ENCODE data around the gene TXNIP.

DNA sequence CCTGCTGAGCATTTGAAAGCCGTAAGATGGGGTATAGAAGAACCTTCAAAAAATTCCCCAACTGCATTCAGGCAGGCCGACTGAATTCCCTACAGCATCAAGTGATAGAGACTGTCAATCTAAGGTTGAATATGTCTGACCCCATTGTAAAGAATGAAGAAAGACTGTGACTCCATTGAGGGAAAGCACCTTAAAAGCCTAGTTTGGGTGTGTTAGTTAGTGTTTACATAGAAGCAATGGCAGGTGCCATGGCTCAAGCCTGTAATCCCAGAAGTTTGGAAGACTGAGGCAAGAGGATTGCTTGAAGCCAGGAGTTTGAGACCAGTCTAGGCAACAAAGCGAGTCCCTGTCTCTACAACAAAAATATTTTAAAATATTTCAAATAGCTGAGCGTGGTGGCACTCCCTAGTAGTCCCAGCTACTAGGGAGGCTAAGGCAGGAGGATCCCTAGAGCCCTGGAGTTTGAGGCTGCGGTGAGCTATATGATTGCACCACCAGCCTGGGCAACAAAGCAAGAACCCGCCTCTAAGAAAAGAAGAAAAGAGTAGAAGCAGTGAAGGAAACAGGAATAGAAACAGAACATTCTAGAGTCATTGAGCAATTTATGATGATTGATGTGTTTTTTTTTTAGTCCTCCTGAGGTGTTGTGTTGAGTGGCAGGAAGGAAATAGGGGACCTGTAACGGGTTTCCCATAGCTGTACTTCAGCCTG is 16.5 kb downstream of the TXNIP start:
- TF ChIP-seq CTCF (IDR thresholded peaks at IDR 0.05; ENCODE audit: low read depth, low read length), result no peak
- TF ChIP-seq EZH2phosphoT487 (IDR thresholded peaks at IDR 0.05; ENCODE audit: low read depth), result no peak

Measured in OCI-LY3 (cell line).